ENCODE results near the gene ANKRD12. TPM values are rescaled to one million over a fixed set of nuclear protein-coding genes. Genes with fewer than 3 reads are reported as not detected.

ANKRD12 gene
- total RNA-seq, 2 experiments from 2014 or later, result 65.9 to 66.5 TPM

- H3K4me2 ChIP-seq (ENCODE audit: low read length), result no peak overlapping the region
- ChIA-PET POLR2A (no interaction called here), CTCF (ENCODE audit: unreplicated experiment) (no interaction called here)
- H3K27ac ChIP-seq (ENCODE audit: low read depth, low read length, poor library complexity, severe bottlenecking), result no peak overlapping the region
- H3K4me3 ChIP-seq (ENCODE audit: low read depth, low read length, poor library complexity, severe bottlenecking), result no peak overlapping the region
- no peaks in the 10 kb centered on the region for H3K9me3 ChIP-seq (ENCODE audit: low read length)
- H3K79me2 ChIP-seq (ENCODE audit: insufficient read depth, low read depth, low read length), result no peaks in the 10 kb centered on the region
- H3K9me2 ChIP-seq (ENCODE audit: insufficient read depth, low read length), result no peaks in the 10 kb centered on the region
- intact Hi-C loops (cut with micrococcal nuclease; ENCODE audit: unreplicated experiment), result no loop called here
- no peak for DNase-seq (ENCODE audit: low spot score)
- no peaks in the 10 kb centered on the region for H3K4me1 ChIP-seq (ENCODE audit: insufficient read depth, low read length, poor library complexity, severe bottlenecking)
- TF ChIP-seq, protein P1, sequence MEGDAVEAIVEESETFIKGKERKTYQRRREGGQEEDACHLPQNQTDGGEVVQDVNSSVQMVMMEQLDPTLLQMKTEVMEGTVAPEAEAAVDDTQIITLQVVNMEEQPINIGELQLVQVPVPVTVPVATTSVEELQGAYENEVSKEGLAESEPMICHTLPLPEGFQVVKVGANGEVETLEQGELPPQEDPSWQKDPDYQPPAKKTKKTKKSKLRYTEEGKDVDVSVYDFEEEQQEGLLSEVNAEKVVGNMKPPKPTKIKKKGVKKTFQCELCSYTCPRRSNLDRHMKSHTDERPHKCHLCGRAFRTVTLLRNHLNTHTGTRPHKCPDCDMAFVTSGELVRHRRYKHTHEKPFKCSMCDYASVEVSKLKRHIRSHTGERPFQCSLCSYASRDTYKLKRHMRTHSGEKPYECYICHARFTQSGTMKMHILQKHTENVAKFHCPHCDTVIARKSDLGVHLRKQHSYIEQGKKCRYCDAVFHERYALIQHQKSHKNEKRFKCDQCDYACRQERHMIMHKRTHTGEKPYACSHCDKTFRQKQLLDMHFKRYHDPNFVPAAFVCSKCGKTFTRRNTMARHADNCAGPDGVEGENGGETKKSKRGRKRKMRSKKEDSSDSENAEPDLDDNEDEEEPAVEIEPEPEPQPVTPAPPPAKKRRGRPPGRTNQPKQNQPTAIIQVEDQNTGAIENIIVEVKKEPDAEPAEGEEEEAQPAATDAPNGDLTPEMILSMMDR (conservative IDR thresholded peaks at IDR 0.05; ENCODE audit: low read length), result no peak
- H2AFZ ChIP-seq (ENCODE audit: low read length), result no peak overlapping the region
- no TSS peak for BruUV-seq (replicated peaks)
- no peaks in the 10 kb centered on the region for H4K20me1 ChIP-seq (ENCODE audit: insufficient read depth, low read length)
- H3K36me3 ChIP-seq (ENCODE audit: insufficient read depth, low read length), result peaks cover 38% of the 10 kb centered on the region
Observed at GRCh38 chr18:9280849-9281248, 144.3 kb downstream of the ANKRD12 start.

- ChIA-PET POLR2A (interaction anchor here (0.6 kb wide), 1 partner anchor 114 kb away, joined by 4 read pairs; no protein-coding TSS in a partner anchor), CTCF (ENCODE audit: unreplicated experiment) (no interaction called here)
- H3K4me3 ChIP-seq (ENCODE audit: low read depth, low read length, poor library complexity, severe bottlenecking), result no peak overlapping the region
- no peak for DNase-seq (ENCODE audit: low spot score)
- intact Hi-C loops (cut with micrococcal nuclease; ENCODE audit: unreplicated experiment), result no loop called here
- peaks cover 29% of the 10 kb centered on the region for H3K36me3 ChIP-seq (ENCODE audit: insufficient read depth, low read length)
- H3K79me2 ChIP-seq (ENCODE audit: insufficient read depth, low read depth, low read length), result no peaks in the 10 kb centered on the region
- no peaks in the 10 kb centered on the region for H3K9me3 ChIP-seq (ENCODE audit: low read length)
- no TSS peak for BruUV-seq (replicated peaks)
- no peaks in the 10 kb centered on the region for H4K20me1 ChIP-seq (ENCODE audit: insufficient read depth, low read length)
- H3K4me2 ChIP-seq (ENCODE audit: low read length), result no peak overlapping the region
- H3K9me2 ChIP-seq (ENCODE audit: insufficient read depth, low read length), result no peaks in the 10 kb centered on the region
- no peak overlapping the region for H2AFZ ChIP-seq (ENCODE audit: low read length)
- H3K4me1 ChIP-seq (ENCODE audit: insufficient read depth, low read length, poor library complexity, severe bottlenecking), result no peaks in the 10 kb centered on the region
- TF ChIP-seq, protein P1 (conservative IDR thresholded peaks at IDR 0.05; ENCODE audit: low read length), result no peak
- no peak for TF ChIP-seq EZH2phosphoT487 (IDR thresholded peaks at IDR 0.05; ENCODE audit: borderline replicate concordance, low read depth, low read length)
- H3K27ac ChIP-seq (ENCODE audit: low read depth, low read length, poor library complexity, severe bottlenecking), result no peak overlapping the region
Observed at GRCh38 chr18:9281780-9282179, 145.2 kb downstream of the ANKRD12 start.

- CTCF ChIA-PET (ENCODE audit: unreplicated experiment), result no interaction called here
- Histone ChIP-seq H3K79me2 (ENCODE audit: insufficient read depth, low read depth, low read length) (no peaks in the 10 kb centered on the region), H4K20me1 (ENCODE audit: insufficient read depth, low read length) (no peaks in the 10 kb centered on the region), H2AFZ (ENCODE audit: low read length) (no peak overlapping the region), H3K9me2 (ENCODE audit: insufficient read depth, low read length) (no peaks in the 10 kb centered on the region), H3K36me3 (ENCODE audit: insufficient read depth, low read length) (peaks cover 14% of the 10 kb centered on the region; the same call in 1 of the 2 replicates), H3K27ac (ENCODE audit: low read depth, low read length, poor library complexity, severe bottlenecking) (no peak overlapping the region), H3K4me2 (ENCODE audit: low read length) (no peak overlapping the region), H3K9me3 (ENCODE audit: low read length) (no peaks in the 10 kb centered on the region), H3K4me3 (ENCODE audit: low read depth, low read length, poor library complexity, severe bottlenecking) (no peak overlapping the region), H3K4me1 (ENCODE audit: insufficient read depth, low read length, poor library complexity, severe bottlenecking) (no peaks in the 10 kb centered on the region)
- POLR2A ChIA-PET, result no interaction called here
- intact Hi-C loops (cut with micrococcal nuclease; ENCODE audit: unreplicated experiment), result no loop called here
- TF ChIP-seq, protein P1 (conservative IDR thresholded peaks at IDR 0.05; ENCODE audit: low read length), result no peak
- no peak for TF ChIP-seq EZH2phosphoT487 (IDR thresholded peaks at IDR 0.05; ENCODE audit: borderline replicate concordance, low read depth, low read length)
- DNase-seq (ENCODE audit: low spot score), result no peak
- BruUV-seq (replicated peaks), result no TSS peak
Observed at GRCh38 chr18:9283791-9284190, 147.2 kb downstream of the ANKRD12 start.
